Mesenchymal stem cell (in vitro differentiated cells and primary cell): ENCODE measurements around the gene PAGE3.

Experiments used
- DNase-seq: peaks from one replicate; pipeline ENCODE4 v3.0.0-alpha.2; 2013
- H2AFZ ChIP-seq: one replicate; pipeline ENCODE4 v1.6.1; 2013; ENCODE audit warnings: low read depth, mild to moderate bottlenecking, control low read depth, inconsistent platforms, low read length, moderate library complexity
- H2AK5ac ChIP-seq: 2 replicates; pipeline ENCODE4 v1.6.1; 2013; ENCODE audit warnings: low read length, moderate library complexity, mild to moderate bottlenecking, inconsistent platforms; ENCODE audit not compliant: severe bottlenecking
- H2BK120ac ChIP-seq: one replicate; pipeline ENCODE4 v1.6.1; 2013; ENCODE audit warnings: low read depth, mild to moderate bottlenecking, inconsistent platforms, low read length, moderate library complexity
- H2BK12ac ChIP-seq, 2 experiments: one replicate each; pipeline ENCODE4 v1.6.1; 2013; ENCODE audit warnings: inconsistent platforms in 2 of 2, low read length in 2 of 2, mild to moderate bottlenecking in 2 of 2, moderate library complexity in 2 of 2, control low read depth in 1 of 2
- H2BK15ac ChIP-seq: one replicate; pipeline ENCODE4 v1.6.1; 2013; ENCODE audit warnings: mild to moderate bottlenecking, low read depth, inconsistent platforms; ENCODE audit not compliant: poor library complexity, severe bottlenecking
- H2BK5ac ChIP-seq: 2 replicates; pipeline ENCODE4 v1.6.1; 2013; ENCODE audit warnings: low read depth, mild to moderate bottlenecking, low read length, control low read depth, inconsistent platforms; ENCODE audit not compliant: poor library complexity, severe bottlenecking
- H3K14ac ChIP-seq, 2 experiments: one replicate each; pipeline ENCODE4 v1.6.1; 2013; ENCODE audit warnings: inconsistent platforms in 2 of 2, low read length in 2 of 2, control low read depth in 1 of 2, mild to moderate bottlenecking in 1 of 2, moderate library complexity in 1 of 2
- H3K18ac ChIP-seq, 2 experiments: one replicate each; pipeline ENCODE4 v1.6.1; 2013; ENCODE audit warnings: inconsistent platforms in 2 of 2, low read length in 2 of 2, control low read depth in 1 of 2, low read depth in 1 of 2, mild to moderate bottlenecking in 1 of 2
- H3K23ac ChIP-seq, 2 experiments: one replicate each; pipeline ENCODE4 v1.6.1; 2013; ENCODE audit warnings: inconsistent platforms in 2 of 2, low read length in 2 of 2, mild to moderate bottlenecking in 2 of 2, moderate library complexity in 2 of 2, control low read depth in 1 of 2
- H3K27ac ChIP-seq: 2 replicates; pipeline ENCODE4 v1.5.1; 2013; ENCODE audit warnings: mild to moderate bottlenecking, moderate library complexity, low read length, control low read depth, inconsistent platforms; ENCODE audit not compliant: poor library complexity, severe bottlenecking
- H3K27me3 ChIP-seq, 2 experiments: 2 replicates each; pipeline versions ENCODE4 v1.6.1 to v1.7.0; 2013; ENCODE audit warnings: low read length in 2 of 2, mild to moderate bottlenecking in 2 of 2, moderate library complexity in 2 of 2, control low read depth in 1 of 2, inconsistent platforms in 1 of 2; ENCODE audit not compliant: control insufficient read depth in 1 of 2, insufficient read depth in 1 of 2
- H3K36me3 ChIP-seq, 2 experiments: 2 replicates each; pipeline versions ENCODE4 v1.6.1 to v1.7.0; 2013; ENCODE audit warnings: low read length in 2 of 2, control low read depth in 1 of 2, inconsistent platforms in 1 of 2, low read depth in 1 of 2, mild to moderate bottlenecking in 1 of 2; ENCODE audit not compliant: insufficient read depth in 2 of 2, control insufficient read depth in 1 of 2
- H3K4ac ChIP-seq, 2 experiments: one replicate each; pipeline ENCODE4 v1.6.1; 2013; ENCODE audit warnings: inconsistent platforms in 2 of 2, low read length in 2 of 2, mild to moderate bottlenecking in 2 of 2, moderate library complexity in 2 of 2, control low read depth in 1 of 2, low read depth in 1 of 2
- H3K4me1 ChIP-seq: 2 replicates; pipeline ENCODE4 v1.6.1; 2013; ENCODE audit warnings: low read depth, low read length, control low read depth; ENCODE audit not compliant: control insufficient read depth, insufficient read depth
- H3K4me2 ChIP-seq: 2 replicates; pipeline ENCODE4 v1.6.1; 2013; ENCODE audit warnings: low read length, mild to moderate bottlenecking, inconsistent platforms; ENCODE audit not compliant: poor library complexity, severe bottlenecking
- H3K4me3 ChIP-seq, 2 experiments: 2 replicates each; pipeline versions ENCODE4 v1.5.1 to v1.7.0; 2013; ENCODE audit warnings: low read length in 2 of 2, mild to moderate bottlenecking in 2 of 2, control low read depth in 1 of 2, low read depth in 1 of 2; ENCODE audit not compliant: insufficient read depth in 1 of 2
- H3K79me1 ChIP-seq: replicated peaks from 2 replicates; pipeline ENCODE4 v1.6.1; 2013; ENCODE audit warnings: mild to moderate bottlenecking, control low read depth, low read length, inconsistent platforms; ENCODE audit not compliant: poor library complexity, severe bottlenecking
- H3K9ac ChIP-seq: 2 replicates; pipeline ENCODE4 v1.7.0; 2013; ENCODE audit warnings: mild to moderate bottlenecking, low read length, moderate library complexity
- H3K9me3 ChIP-seq: 2 replicates; pipeline ENCODE4 v1.7.0; 2013; ENCODE audit warnings: mild to moderate bottlenecking, low read length; ENCODE audit not compliant: control insufficient read depth
- H4K8ac ChIP-seq: one replicate; pipeline ENCODE4 v1.6.1; 2013; ENCODE audit warnings: inconsistent platforms, mild to moderate bottlenecking, low read length, moderate library complexity
- H4K91ac ChIP-seq: one replicate; pipeline ENCODE4 v1.6.1; 2013; ENCODE audit warnings: mild to moderate bottlenecking, low read length, inconsistent platforms
- WGBS: methylation state at CpG from one replicate; pipeline ENCODE4 v1.1.7; 2013; ENCODE audit warnings: mixed read lengths; 5-methylcytosine and 5-hydroxymethylcytosine counted together

Gene PAGE3

DNA sequence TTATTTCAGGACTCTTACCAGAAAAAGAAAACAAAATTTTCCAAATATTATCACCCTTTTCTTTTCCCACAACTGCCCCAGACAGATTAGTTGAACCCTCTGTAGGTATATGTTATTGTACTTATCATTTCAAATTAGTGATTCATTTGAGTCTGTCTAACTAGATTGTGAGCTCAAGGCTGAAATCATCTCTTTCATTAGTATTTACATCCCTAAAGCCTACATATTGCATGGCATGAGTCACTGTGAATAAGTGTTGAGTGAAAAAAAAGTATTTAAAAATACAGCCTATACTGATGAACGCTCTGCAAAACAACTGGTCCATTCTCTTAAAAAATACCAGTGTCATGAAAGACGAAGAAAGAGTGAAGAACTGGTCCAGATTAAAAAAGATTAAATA, 3.9 kb downstream of the PAGE3 start:
- no peak for DNase-seq
- no peak overlapping the region for H3K23ac ChIP-seq
- H3K4me3 ChIP-seq: no peak overlapping the region
- H3K27ac ChIP-seq: no peak overlapping the region
- no peak overlapping the region for H4K91ac ChIP-seq
- no peak overlapping the region for H2BK5ac ChIP-seq
- H2AK5ac ChIP-seq: no peak overlapping the region
- no peak overlapping the region for H3K18ac ChIP-seq
- H3K36me3 ChIP-seq: no peaks in the 10 kb centered on the region
- no peak overlapping the region for H3K9ac ChIP-seq
- WGBS: no CpG with 5 or more reads among the region's 2 CpGs
- no peak overlapping the region for H3K4ac ChIP-seq
- H3K4me2 ChIP-seq: no peak overlapping the region
- no peak overlapping the region for H3K14ac ChIP-seq
- H4K8ac ChIP-seq: no peak overlapping the region
- peaks cover 0 to 3% of the 10 kb centered on the region in 2 experiments for H3K27me3 ChIP-seq
- no peak overlapping the region for H2AFZ ChIP-seq
- H3K4me1 ChIP-seq: no peaks in the 10 kb centered on the region
- H3K9me3 ChIP-seq: no peaks in the 10 kb centered on the region
- H2BK12ac ChIP-seq: no peak overlapping the region
- H2BK120ac ChIP-seq: no peak overlapping the region
- H2BK15ac ChIP-seq: no peak overlapping the region
- H3K79me1 ChIP-seq: no peaks in the 10 kb centered on the region

DNA sequence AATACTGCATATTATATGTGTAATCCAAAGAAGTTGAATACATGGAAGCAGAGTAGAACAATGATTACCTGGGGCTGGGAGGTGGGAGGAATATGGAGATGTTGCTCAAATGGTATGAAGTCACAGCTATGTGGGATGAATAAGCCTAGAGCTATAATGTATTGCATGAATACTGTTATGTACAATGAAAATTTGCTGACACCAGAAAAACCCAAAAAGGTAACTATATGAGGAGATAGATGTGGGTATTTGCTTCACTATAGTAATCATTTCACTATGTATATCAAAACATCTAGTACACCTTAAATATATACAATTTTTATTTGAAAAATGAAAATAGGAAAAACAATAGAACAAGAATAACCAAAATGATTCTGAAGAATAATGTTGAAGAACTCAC, 11.2 kb downstream of the PAGE3 start:
- no peak for DNase-seq
- Histone ChIP-seq H4K8ac (no peak overlapping the region), H4K91ac (no peak overlapping the region), H2AK5ac (no peak overlapping the region), H3K27me3 (no peaks in the 10 kb centered on the region), H3K4me3 (no peak overlapping the region), H2BK15ac (no peak overlapping the region), H2BK120ac (no peak overlapping the region), H3K4ac (no peak overlapping the region), H2BK12ac (no peak overlapping the region), H3K9me3 (peaks cover 2% of the 10 kb centered on the region), H3K14ac (no peak overlapping the region), H3K23ac (no peak overlapping the region), H3K79me1 (no peaks in the 10 kb centered on the region), H3K18ac (no peak overlapping the region), H3K9ac (no peak overlapping the region), H2BK5ac (no peak overlapping the region), H3K4me1 (no peaks in the 10 kb centered on the region), H2AFZ (no peak overlapping the region), H3K27ac (no peak overlapping the region), H3K4me2 (no peak overlapping the region), H3K36me3 (no peaks in the 10 kb centered on the region)

GRCh38 chrX:55240788-55241340, 23.9 kb downstream of the PAGE3 start:
- Histone ChIP-seq H4K91ac (no peak overlapping the region), H2AFZ (no peak overlapping the region), H4K8ac (no peak overlapping the region), H2BK120ac (no peak overlapping the region), H3K79me1 (no peaks in the 10 kb centered on the region), H3K4ac (no peak overlapping the region), H3K23ac (no peak overlapping the region), H3K18ac (no peak overlapping the region), H3K4me2 (no peak overlapping the region), H3K36me3 (no peaks in the 10 kb centered on the region), H3K9ac (no peak overlapping the region), H3K27me3 (no peaks in the 10 kb centered on the region), H3K27ac (no peak overlapping the region), H2BK5ac (no peak overlapping the region), H3K9me3 (peaks cover 8% of the 10 kb centered on the region), H3K14ac (no peak overlapping the region), H3K4me1 (no peaks in the 10 kb centered on the region), H2BK15ac (no peak overlapping the region), H3K4me3 (no peak overlapping the region), H2BK12ac (no peak overlapping the region), H2AK5ac (no peak overlapping the region)
- WGBS: 61% methylated on average over 6 of the region's 6 CpGs
- no peak for DNase-seq

- DNase-seq: no peak
- H2AFZ ChIP-seq: no peak within 1 kb of the TSS
- H3K9ac ChIP-seq: no peak within 1 kb of the TSS
- 80% methylated on average over 27 of the region's 30 CpGs for WGBS
- H3K27ac ChIP-seq: no peak within 1 kb of the TSS
- H2BK120ac ChIP-seq: no peak within 1 kb of the TSS
- H3K79me1 ChIP-seq: no peaks in the 10 kb centered on the region
- no peak within 1 kb of the TSS for H3K14ac ChIP-seq
- no peak within 1 kb of the TSS for H3K4me3 ChIP-seq
- no peak within 1 kb of the TSS for H2BK12ac ChIP-seq
- H3K27me3 ChIP-seq: no peaks in the 10 kb centered on the region
- no peaks in the 10 kb centered on the region for H3K9me3 ChIP-seq
- no peak within 1 kb of the TSS for H3K23ac ChIP-seq
- H3K18ac ChIP-seq: no peak within 1 kb of the TSS
- H3K4me1 ChIP-seq: no peaks in the 10 kb centered on the region
- no peak within 1 kb of the TSS for H4K8ac ChIP-seq
- no peak within 1 kb of the TSS for H2BK15ac ChIP-seq
- H4K91ac ChIP-seq: no peak within 1 kb of the TSS
- no peaks in the 10 kb centered on the region for H3K36me3 ChIP-seq
- no peak within 1 kb of the TSS for H3K4ac ChIP-seq
- H2AK5ac ChIP-seq: no peak within 1 kb of the TSS
- H2BK5ac ChIP-seq: no peak within 1 kb of the TSS
- no peak within 1 kb of the TSS for H3K4me2 ChIP-seq
These were observed 44.5 kb downstream of the PAGE3 start, which contains the start of gene PAGE5 for GRCh38 chrX:55220119-55220794. TSS of gene PAGE5 (plus strand) at chrX:55220346. CDS start at chrX:55221383, 1,037 bp downstream.
